DMS79 treated with DMSO at 0.1 percent for 48 hours (cell line): Measurements from ENCODE around the gene DCDC1.

Experiments
- DNase-seq: peaks from one replicate; lab custom pipeline; 2025; lab: John Stamatoyannopoulos, UW

The DCDC1 gene

DNA sequence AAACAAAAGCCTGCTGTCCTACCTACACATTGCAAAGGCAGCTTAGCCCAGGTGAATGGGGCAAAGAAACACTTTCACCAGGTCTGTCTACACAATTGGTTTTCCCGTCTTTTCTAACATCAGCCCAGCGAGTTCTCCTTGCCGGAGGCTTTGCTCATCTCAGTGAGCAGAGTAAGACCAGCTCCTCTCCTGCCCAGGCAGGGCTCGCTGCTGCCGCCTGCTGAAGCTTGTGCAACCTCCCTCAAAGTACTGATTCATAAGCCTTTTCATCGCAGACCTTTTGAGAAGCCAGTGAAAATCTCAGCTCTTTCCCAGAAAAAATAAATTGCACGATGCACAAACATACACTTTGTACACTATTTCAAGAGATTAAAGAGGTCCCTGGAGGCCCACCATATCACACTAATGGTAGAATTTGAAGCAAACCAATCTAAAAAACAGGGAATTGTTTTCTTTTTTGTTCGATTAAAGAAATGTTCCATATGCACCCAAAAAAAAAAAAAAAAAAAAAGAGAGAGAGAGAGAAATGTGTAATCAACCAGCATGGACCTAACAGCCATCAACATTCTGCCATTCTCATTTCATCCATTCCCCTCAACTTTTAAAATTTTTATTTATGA lies 455.3 kb downstream of the DCDC1 start:
- DNase-seq: no peak

DNA sequence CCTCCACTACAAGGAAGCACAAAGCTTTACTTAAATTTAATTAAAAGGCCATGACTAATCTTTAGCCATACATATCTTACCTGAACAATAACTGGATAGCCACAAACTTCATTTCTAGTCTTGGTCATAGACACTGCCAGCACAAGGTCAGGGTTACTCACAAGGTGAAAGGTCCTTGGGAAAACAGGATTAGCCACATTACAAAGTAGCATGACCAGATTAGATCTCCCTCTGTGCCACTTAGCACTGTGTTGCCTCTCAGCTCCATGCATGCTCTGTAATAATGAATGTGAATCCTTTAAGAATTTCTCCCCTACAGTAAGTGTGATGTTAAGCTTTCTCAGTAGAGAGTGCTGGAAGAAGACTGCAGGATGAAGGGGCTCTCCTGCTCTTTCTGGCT lies 458.3 kb downstream of the DCDC1 start:
- no peak for DNase-seq

DNA sequence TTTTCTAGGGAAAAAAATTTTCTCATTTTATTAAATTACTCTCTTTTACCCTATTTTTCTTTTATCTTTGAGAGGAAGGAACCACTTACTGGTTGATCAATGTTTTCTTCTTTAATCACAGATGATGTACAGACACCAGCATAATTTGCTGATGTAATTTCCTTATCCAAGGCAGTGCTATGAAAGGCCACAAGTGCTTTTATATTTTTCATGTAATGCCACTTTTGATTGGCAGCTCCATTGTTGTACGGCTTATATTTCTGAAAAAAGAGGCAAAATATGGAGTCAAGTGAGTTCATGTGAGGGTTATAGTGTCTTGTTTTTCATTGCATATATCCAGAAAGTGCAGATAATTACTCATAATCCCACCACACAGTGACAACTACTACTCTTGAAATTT lies 460.7 kb downstream of the DCDC1 start:
- DNase-seq: no peak

DNA sequence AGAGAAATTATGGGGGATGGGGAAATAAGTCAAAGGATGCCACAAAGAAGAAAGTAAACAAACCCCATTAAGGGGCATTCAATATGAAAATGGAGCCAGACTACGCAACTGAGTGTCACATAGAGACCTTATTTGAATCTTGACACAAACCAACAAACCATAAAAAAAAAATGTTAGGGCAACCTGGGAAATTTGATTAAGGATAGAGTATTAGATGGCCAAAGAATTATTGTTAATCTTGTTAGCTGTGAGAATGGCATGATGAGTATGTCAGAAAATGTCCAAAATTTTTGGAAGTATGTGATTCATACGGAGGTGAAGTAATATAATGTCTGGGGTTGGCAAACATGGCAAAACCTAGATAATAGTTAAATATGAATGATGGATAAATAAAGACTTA lies 461.3 kb downstream of the DCDC1 start:
- no peak for DNase-seq

DNA sequence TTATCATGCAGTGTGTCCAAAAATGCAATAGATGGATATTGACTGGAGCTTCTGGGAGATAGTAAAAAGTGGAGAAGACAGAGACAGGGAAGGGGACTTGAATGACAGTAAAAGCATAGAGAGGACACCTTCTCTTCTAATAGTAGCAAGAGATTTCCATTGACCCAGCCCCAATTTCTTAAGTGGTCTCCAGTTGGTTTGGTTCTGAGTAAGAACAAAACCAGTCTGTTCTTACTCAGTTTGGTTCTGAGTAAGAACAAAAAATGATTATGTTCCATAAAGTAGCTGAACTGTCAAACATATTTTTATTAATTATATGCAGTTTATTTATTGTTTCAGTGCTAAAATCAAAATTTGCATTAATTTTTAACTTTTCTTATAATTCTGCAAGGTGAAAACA lies 466.6 kb downstream of the DCDC1 start:
- DNase-seq: no peak

DNA sequence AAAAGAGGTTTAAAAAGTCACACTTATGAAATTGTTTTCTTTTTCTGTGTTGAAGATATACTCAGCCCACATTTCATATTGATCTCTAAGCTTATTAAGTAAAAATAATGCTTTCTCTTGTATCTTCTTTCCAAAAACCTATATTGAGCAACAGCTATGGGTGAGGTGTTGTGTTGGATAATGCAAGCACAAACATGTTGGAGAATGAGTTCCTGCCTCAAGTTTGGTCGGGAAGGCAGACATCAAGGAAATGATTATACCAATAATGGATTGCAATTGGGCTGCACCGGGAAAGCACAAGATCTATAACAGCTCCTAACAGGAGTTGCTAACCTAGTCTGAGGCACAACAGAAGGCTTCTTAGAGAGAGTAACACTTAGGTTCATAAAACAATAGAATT lies 474.5 kb downstream of the DCDC1 start:
- no peak for DNase-seq

GRCh38 chr11:30893318-30893717 lies 476.2 kb downstream of the DCDC1 start:
- DNase-seq: no peak

GRCh38 chr11:30889143-30889794 lies 480.3 kb downstream of the DCDC1 start:
- DNase-seq: no peak

- DNase-seq: peak; percentile 11
Measured at GRCh38 chr11:30879322-30880005, 490.1 kb downstream of the DCDC1 start.

DNA sequence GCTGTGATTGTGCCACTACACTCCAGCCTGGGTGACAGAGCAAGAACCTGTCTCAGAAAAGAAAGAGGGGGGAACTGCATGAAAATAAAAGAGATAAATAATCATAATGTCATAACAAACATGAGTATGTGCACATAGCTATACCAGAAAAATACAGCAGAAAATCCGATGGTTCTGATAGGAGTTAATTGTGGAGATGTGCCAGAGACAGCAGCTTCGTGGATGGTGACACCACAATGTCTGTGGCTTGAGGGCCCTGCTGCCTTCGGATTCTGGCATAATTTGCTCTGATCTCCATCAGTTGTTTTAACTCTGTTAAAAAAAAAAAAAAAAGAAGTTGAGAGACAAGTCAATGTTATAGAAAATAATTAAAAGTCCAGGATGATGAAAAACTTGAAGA lies 491.1 kb downstream of the DCDC1 start:
- no peak for DNase-seq

GRCh38 chr11:30876663-30877396 lies 492.7 kb downstream of the DCDC1 start:
- no peak for DNase-seq

- DNase-seq: no peak
Measured at GRCh38 chr11:30876228-30876627, 493.3 kb downstream of the DCDC1 start.

DNA sequence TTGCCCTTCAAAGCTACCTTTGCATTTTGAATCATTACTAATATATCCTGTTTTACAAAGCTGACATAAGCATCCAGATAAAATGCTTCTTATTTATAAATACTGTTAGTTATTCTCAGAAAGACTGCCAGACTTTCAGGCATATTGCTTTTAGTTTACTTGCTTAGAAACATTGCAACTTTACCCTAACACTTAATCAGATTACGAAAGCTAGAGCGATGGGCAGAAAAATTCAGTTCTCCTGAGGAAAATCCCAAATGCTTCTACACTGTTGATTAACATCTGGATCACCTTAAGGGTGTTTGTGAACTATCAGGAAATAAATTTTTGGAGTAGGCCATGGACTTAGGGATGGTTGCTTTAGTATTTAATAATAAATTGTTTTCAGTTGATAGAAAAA lies 493.7 kb downstream of the DCDC1 start:
- DNase-seq: no peak

DNA sequence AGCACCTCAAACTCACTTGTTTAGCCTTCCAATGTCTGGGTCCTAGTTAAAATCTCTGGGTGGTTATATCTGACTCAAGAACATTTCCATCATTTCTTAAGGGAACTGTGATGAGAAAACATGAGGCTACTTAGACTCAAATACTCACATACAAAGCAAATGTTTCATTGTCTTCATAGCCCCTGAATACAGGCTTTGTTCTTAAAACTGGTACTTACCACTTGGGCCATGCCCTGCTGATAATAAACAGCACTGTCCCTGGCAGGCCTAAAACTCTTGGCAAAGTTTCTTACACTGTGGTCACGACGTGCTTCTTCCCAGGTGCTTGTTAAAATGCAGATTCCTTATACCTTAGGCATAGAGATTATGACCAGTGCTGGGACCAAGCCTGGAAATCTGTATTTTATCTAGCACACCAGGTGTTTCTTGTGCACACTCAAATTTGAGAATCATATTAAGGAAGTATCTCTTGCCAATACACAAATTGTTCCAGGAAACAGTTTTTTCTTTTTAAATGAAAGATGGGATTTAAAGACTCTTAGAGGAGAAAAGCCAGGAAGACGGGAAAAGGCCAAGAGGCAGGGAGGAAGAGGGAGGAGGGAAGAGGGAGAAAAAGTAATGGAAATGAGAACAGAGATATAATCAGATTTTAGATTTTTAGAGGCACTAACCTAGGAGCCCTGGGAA lies 495.5 kb downstream of the DCDC1 start:
- no peak for DNase-seq

DNA sequence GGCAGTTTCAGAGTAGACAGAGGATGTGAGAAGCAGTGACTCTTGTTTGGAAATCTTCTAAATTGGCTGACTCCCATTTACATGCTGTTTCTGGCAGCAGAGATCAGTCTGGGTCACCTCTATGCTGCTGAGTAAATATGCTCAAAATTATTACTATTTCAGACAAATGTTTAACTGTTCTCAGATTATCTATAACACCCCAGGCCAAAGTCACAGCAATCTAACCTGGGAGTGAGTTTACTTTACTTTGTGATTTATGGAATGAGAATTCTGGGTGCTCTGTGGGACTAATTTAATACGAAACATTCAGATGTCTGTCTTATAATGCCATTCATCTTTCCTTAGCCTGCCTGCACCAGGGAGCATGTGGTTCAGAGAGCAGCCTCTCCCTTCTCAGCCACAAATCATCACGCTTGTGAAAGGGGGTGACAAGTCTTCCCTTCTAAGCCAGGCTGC lies 500.9 kb downstream of the DCDC1 start:
- DNase-seq: no peak

- no peak for DNase-seq
Measured at GRCh38 chr11:30863209-30863608, 506.3 kb downstream of the DCDC1 start.

- DNase-seq: no peak
Measured at GRCh38 chr11:30861531-30861930, 508.0 kb downstream of the DCDC1 start.

DNA sequence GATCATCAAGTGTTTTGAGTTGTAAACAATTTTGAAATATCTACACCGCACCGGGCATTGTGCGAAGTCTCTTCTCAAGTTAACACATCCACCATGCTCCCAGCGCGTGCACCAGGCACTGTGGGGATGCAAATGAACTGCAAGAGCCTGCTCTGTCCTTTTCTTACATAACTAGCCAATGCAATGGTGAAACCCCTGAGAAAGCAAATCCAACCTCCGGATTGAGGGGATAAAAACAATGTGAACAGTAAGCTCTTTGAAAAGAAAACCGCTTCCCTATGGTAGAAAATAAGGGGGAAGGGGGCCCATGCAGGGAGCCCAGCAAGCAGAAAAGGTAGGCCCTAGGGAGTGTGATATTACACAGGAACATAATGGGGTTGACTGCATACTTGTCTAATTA lies 508.5 kb downstream of the DCDC1 start:
- DNase-seq: no peak

- DNase-seq: no peak
Measured at GRCh38 chr11:30860146-30860545, 509.4 kb downstream of the DCDC1 start.

DNA sequence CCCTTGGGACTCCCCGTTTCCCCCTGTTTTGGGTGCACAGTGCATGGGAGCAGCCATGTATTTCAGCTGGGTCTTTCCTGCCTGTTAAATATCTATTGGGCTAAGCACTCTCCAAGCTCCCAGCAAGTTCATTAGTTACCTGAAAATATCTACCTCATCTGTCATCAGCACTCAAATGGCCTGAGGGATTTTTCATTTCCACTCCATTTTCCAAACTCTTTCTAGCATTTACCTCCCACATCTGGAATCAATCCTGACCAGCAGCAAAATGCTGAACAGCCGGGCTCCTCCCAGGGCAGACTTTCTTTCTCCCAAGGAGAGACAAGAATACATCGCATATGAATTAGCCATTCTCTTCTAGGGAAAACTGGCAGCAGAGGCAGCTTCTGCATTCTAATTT lies 509.9 kb downstream of the DCDC1 start:
- no peak for DNase-seq

DNA sequence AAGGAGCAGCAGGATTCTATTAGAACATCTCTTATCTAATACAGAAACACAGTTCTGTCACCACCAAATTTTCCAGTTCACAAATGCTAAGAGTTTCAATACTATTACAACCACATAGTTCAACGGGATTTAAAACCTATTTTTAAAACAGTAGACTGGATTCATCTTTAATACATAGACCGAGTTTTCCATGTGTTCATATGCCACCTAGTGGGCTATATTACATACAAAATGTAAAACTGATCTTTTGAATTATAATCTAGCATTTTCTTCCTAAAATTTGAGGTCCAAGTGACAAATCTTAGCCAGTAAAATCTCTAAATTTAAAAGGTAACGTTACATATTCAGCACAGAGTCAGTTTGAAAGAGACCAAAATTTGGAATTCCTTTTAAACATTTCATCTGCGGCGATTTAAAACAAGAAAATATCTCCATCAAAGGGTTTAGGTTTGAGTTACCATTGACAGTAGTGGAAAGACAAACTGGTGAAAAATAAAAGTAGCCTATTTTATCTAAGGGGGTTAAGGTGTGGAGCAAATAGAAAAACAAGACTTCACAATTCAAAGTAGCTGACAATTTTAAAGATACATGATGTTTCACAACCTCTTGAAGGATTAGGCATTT lies 514.0 kb downstream of the DCDC1 start:
- DNase-seq: no peak

- DNase-seq: no peak
Measured at GRCh38 chr11:30853439-30853838, 516.1 kb downstream of the DCDC1 start.
